Bronchial epithelial cell (primary cell): ENCODE results near the gene MARF1. TPM values are rescaled to one million over a fixed set of nuclear protein-coding genes. Genes with fewer than 3 reads are reported as not detected.
"Not testable (repeated sequence)": the region's sequence is repeated elsewhere in the genome, so short reads cannot be mapped to it uniquely, and the experiment has no call there.

Experiments
- DNase-seq: peaks from one replicate; pipeline ENCODE4 v3.0.0-alpha.2; 2010; ENCODE audit warnings: low read depth
- FAIRE-seq: peaks from 2 replicates; lab custom pipeline; 2011; peaks lifted over from hg19 to GRCh38; lab: Jason Lieb, UNC
- H3K27me3 ChIP-seq: 2 replicates; pipeline ENCODE4 v1.5.1; 2011; ENCODE audit warnings: low read length; ENCODE audit not compliant: control insufficient read depth, insufficient read depth
- H3K36me3 ChIP-seq: 2 replicates; pipeline ENCODE4 v1.5.1; 2011; ENCODE audit warnings: low read length; ENCODE audit not compliant: control insufficient read depth, insufficient read depth
- H3K4me3 ChIP-seq: 2 replicates; pipeline ENCODE4 v1.5.1; 2011; ENCODE audit warnings: mild to moderate bottlenecking, low read depth, low read length, control low read depth
- total RNA-seq: library from RNA; depleted of rRNA; stranded (reverse); fragments of >200 nt; gene quantifications from 2 replicates; pipeline ENCODE4 v1.2.1, GENCODE V29; 2014
- TF ChIP-seq, protein P1 (sequence below): IDR thresholded peaks from 2 replicates; pipeline ENCODE4 v1.5.1; 2011; ENCODE audit warnings: mild to moderate bottlenecking, moderate library complexity, low read length, control low read depth, inconsistent platforms; ENCODE audit not compliant: insufficient read depth, severe bottlenecking

The MARF1 gene
- total RNA-seq, 1 donor from 2014 or later, result 12.9 TPM

DNA sequence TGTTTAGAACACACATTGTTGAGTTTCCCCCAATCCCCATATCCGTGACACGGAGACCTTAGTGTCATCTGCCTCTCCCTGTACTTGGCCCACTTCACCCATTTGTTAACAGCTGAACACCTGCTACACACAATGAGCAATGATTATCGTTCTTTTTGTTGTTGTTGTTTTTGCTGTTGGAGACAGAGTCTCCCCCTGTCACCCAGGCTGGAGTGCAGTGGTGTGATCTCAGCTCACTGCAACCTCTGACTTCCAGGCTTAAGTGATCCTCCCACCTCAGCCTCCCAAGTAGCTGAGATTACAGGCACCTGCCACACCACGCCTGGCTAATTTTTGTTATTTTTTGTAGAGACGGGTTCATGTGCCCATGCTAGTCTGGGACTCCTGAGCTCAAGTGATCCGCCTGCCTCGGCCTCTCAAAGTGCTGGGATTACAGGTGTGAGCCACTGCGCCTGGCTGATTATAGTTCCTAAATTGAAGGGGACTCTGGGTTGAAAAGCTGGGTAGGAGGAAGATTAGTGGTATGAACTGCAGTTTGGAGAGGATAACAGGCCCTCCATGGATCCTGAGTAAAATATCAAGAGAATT, 28.7 kb upstream of the MARF1 start:
- Histone ChIP-seq H3K4me3 (no peak overlapping the region), H3K36me3 (peaks cover 24% of the 10 kb centered on the region), H3K27me3 (no peaks in the 10 kb centered on the region)
- TF ChIP-seq, protein P1, sequence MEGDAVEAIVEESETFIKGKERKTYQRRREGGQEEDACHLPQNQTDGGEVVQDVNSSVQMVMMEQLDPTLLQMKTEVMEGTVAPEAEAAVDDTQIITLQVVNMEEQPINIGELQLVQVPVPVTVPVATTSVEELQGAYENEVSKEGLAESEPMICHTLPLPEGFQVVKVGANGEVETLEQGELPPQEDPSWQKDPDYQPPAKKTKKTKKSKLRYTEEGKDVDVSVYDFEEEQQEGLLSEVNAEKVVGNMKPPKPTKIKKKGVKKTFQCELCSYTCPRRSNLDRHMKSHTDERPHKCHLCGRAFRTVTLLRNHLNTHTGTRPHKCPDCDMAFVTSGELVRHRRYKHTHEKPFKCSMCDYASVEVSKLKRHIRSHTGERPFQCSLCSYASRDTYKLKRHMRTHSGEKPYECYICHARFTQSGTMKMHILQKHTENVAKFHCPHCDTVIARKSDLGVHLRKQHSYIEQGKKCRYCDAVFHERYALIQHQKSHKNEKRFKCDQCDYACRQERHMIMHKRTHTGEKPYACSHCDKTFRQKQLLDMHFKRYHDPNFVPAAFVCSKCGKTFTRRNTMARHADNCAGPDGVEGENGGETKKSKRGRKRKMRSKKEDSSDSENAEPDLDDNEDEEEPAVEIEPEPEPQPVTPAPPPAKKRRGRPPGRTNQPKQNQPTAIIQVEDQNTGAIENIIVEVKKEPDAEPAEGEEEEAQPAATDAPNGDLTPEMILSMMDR, result no peak
- no peak for DNase-seq
- no peak for FAIRE-seq

DNA sequence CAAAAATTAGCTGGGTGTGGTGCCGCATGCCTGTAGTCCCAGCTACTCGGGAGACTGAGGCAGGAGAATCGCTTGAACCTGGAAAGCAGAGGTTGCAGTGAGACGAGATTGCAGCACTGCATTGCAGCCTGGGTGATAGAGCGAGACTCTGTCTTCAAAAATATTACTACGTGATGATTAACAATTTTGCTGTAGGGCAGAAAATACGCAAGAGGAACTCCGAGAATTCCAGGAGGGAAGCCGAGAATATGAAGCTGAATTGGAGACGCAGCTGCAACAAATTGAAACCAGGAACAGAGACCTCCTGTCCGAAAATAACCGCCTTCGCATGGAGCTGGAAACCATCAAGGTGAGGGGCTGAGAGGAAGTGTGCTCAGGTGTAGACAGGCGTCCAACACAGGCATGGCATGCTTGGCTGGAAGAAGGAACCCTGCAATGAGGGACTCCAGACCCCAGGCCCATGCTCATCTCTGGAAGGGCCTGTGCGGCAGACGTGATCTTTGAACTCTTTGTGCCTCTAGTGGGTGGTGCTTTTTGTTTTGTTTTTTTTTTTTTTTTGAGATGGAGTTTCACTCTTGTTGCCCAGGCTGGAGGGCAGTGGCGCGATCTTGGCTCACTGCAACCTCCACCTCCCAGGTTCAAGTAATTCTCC, 24.3 kb upstream of the MARF1 start:
- Histone ChIP-seq H3K27me3 (no peaks in the 10 kb centered on the region), H3K4me3 (no peak overlapping the region), H3K36me3 (peaks cover 35% of the 10 kb centered on the region)
- no peak for FAIRE-seq
- TF ChIP-seq, protein P1, result no peak
- DNase-seq, result no peak

DNA sequence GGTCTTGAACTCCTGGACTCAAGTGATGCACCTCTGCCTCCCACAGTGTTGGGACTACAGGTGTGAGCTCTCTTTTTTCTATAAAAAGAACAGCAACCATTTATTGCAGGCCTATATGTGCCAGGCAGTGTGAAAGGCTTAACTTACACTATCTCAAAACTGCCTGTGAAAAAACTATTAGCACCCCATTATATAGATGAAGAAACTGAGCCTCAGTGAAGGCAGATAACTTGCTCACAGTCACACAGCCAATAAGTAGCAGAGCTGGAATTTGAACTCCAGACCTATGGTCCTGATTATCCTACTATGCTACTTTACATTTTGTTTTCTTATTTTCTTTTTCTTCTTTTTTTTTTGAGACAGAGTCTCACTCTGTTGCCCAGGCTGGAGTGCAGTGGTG, 22.2 kb upstream of the MARF1 start:
- no peak for FAIRE-seq
- no peak overlapping the region for H3K4me3 ChIP-seq
- H3K36me3 ChIP-seq, result peaks cover 33% of the 10 kb centered on the region
- DNase-seq, result no peak
- no peaks in the 10 kb centered on the region for H3K27me3 ChIP-seq
- TF ChIP-seq, protein P1, result no peak

DNA sequence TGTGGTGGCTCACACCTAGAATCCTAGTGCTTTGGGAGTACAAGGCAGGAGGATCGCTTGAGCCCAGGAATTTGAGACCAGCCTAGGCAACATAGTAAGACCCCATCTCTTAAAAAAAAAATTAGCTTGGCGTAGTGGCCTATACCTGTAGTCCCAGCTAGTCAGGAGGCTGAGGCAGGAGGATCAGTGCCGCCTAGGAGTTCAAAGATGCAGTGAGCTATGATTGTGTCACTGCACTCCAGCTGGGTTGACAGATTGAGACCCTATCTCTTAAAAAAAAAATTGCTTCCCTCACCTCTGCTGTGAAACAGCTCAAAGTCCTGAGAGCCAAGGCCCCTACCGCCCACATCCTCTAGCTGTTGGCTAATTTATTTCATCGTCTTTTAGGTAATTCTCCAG, 17.2 kb upstream of the MARF1 start:
- H3K4me3 ChIP-seq, result no peak overlapping the region
- no peak for DNase-seq
- FAIRE-seq, result no peak
- H3K27me3 ChIP-seq, result no peaks in the 10 kb centered on the region
- TF ChIP-seq, protein P1, result no peak
- peaks cover 20% of the 10 kb centered on the region for H3K36me3 ChIP-seq

DNA sequence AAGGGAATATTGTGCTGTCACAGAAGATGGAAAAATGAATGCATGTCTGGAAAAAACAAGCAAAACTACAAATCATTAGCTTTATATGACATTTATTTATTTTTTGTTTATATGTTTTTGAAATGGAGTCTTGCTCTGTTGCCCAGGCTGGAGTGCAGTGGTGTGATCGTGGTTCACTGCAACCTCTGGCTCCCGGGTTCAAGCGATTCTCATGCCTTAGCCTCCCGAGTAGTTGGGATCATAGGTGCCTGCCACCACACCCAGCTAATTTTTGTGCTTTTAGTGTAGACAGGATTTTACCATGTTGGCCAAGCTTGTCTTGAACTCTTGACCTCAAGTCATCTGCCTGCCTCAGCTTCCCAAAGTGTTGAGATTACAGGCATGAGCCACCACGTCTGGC, 15.6 kb upstream of the MARF1 start:
- no peak for FAIRE-seq
- no peak for DNase-seq
- Histone ChIP-seq H3K4me3 (no peak overlapping the region), H3K36me3 (peaks cover 18% of the 10 kb centered on the region), H3K27me3 (no peaks in the 10 kb centered on the region)
- TF ChIP-seq, protein P1, result no peak

DNA sequence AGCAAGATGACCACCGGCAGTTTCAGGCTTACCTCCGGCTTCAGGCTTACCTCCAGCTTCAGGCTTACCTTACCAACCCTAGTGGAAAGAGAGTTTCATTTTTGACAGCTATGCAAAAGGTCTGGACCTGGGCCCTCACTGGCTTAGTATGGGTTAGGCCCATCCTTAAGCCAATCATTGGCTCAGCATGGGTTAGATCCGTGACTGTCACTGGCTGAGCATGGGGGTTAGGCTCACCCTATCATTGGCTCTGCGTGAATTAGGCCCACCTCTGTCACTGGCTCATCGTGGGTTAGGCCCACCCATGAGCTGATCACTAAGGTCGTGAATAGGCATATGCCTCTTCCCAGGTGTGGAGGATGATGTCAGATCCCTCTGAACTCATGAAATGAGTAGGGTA, 15.2 kb upstream of the MARF1 start:
- no peaks in the 10 kb centered on the region for H3K27me3 ChIP-seq
- TF ChIP-seq, protein P1, result no peak
- no peak overlapping the region for H3K4me3 ChIP-seq
- DNase-seq, result no peak
- peaks cover 18% of the 10 kb centered on the region for H3K36me3 ChIP-seq
- FAIRE-seq, result no peak

DNA sequence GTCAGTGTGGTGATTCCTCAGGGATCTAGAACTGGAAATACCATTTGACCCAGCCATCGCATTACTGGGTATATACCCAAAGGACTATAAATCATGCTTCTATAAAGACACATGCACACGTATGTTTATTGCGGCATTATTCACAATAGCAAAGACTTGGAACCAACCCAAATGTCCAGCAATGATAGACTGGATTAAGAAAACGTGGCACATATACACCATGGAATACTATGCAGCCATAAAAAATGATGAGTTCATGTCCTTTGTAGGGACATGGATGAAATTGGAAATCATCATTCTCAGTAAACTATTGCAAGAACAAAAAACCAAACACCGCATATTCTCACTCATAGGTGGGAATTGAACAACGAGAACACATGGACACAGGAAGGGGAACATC, 12.6 kb upstream of the MARF1 start:
- not testable (repeated sequence) for FAIRE-seq, DNase-seq, H3K27me3 ChIP-seq, H3K4me3 ChIP-seq
- H3K36me3 ChIP-seq, result peaks cover 17% of the 10 kb centered on the region
